Heart right ventricle (tissue), 16 donors: Measurements from ENCODE around the gene E2F4. TPM values are rescaled to one million over a fixed set of nuclear protein-coding genes. Genes with fewer than 3 reads are reported as not detected.

Source experiments
- ATAC-seq, 8 donors: fragments of 200-7000 bp; cut with Tn5 transposase; one replicate each; pipeline ENCODE4 v1.9.1; 2020; ENCODE audit warnings: mild to moderate bottlenecking in 8 of 8, moderate library complexity in 8 of 8, moderate number of reproducible peaks in 1 of 8
- DNase-seq, 2 donors: peaks; one replicate each; pipeline ENCODE4 v3.0.0-alpha.2; 2020
- H3K27ac ChIP-seq, 10 donors: fragments of 200-600 bp; sonication (generic) in 2 of 10; one replicate each; pipeline versions ENCODE4 v1.5.0 to v1.8.0; 2020 to 2022; ENCODE audit warnings: mild to moderate bottlenecking in 3 of 10
- H3K27me3 ChIP-seq, 7 donors: fragments of 200-600 bp; one replicate each; pipeline ENCODE4 v1.8.0; 2021 to 2022; ENCODE audit warnings: mild to moderate bottlenecking in 2 of 7
- H3K36me3 ChIP-seq, 9 donors: fragments of 200-600 bp; sonication (generic) in 1 of 9; one replicate each; pipeline versions ENCODE4 v1.5.0 to v1.8.0; 2020 to 2022; ENCODE audit warnings: mild to moderate bottlenecking in 2 of 9
- H3K4me1 ChIP-seq, 9 donors: fragments of 200-600 bp; sonication (generic) in 1 of 9; one replicate each; pipeline versions ENCODE4 v1.5.0 to v1.8.0; 2020 to 2022; ENCODE audit warnings: mild to moderate bottlenecking in 4 of 9
- H3K4me3 ChIP-seq, 10 donors: fragments of 200-600 bp; sonication (generic) in 2 of 10; one replicate each; pipeline versions ENCODE4 v1.5.0 to v1.8.0; 2020 to 2022; ENCODE audit warnings: mild to moderate bottlenecking in 7 of 10, moderate library complexity in 2 of 10
- H3K9me3 ChIP-seq, 11 donors: fragments of 200-600 bp in 10 of 11; sonication (generic) in 2 of 11; one replicate each; pipeline versions ENCODE4 v1.5.0 to v1.8.0; 2013 to 2022; ENCODE audit warnings: mild to moderate bottlenecking in 2 of 11, control low read depth in 1 of 11, moderate library complexity in 1 of 11
- WGBS, 2 donors: extraction: QIAGEN DNeasy Blood & Tissue Kit; methylation state at CpG; one replicate each; pipeline ENCODE4 v1.1.7; 2013; ENCODE audit warnings: inconsistent platforms in 1 of 2; 5-methylcytosine and 5-hydroxymethylcytosine counted together
- intact Hi-C, 10 donors: fragments of 100-400 bp; cut with DNase I; formaldehyde crosslinking; loops; one replicate each; pipeline versions ENCODE4 v1.11.1 to v1.14.2; 2022
- polyA plus RNA-seq, 2 donors: library from polyadenylated mRNA; stranded (reverse); fragments of 200-250 nt; gene quantifications; one replicate each; pipeline ENCODE4 v1.2.3, GENCODE V29; 2013
- total RNA-seq, 10 donors: library from RNA; stranded (reverse); fragmentation: NEBNext Ultra II Directional in 3 of 10; extraction: Animal tissue kit (Norgen Biotek cat#: 25700) in 3 of 10; gene quantifications; one replicate each; pipeline versions ENCODE4 v1.2.1 to v1.2.4, GENCODE V29; 2021 to 2023
- TF ChIP-seq, protein P1 (sequence below), 9 donors: fragments of 200-600 bp; sonication (generic) in 2 of 9; IDR thresholded peaks; one replicate each; pipeline versions ENCODE4 v1.5.0 to v1.8.0; 2021 to 2022; ENCODE audit warnings: antibody characterized with exemption in 9 of 9, mild to moderate bottlenecking in 5 of 9, moderate library complexity in 1 of 9
- donor health status: Arrhythmogenic right ventricular cardiomyopathy.
- donor health status: ischemic (EF 13 %, LVEDD 7.1; RV severe dilation, severe dysfunction).
- donor health status: healthy with polysubstance abuse.
- donor health status: DM: no; HTN: yes; CAD: no.
- donor health status: DM: no; HTN: no; CAD: no.
- donor health status: ischemic (EF 25% LVEDD 6.9; RV normal size, moderate dysfunction).
- donor health status: ischemic (EF 25% LVEDD 5.7; RV mildly dilated, moderate dysfunction).
- donor health status: healthy.
- donor health status: DM: yes; HTN: yes; CAD: no.
- donor health status: Ischemic cardiomyopathy.
- donor health status: ischemic (EF 35%, LVEDD 5.7; RV mildly dilated, moderate dysfunction).
- donor health status: nonischemic (EF 11% LVEDD 7.7; RV severe dilation, severe dysfunction).
- donor health status: DM: yes; HTN: yes; CAD: no.
- donor health status: PGD.
- donor health status: ischemic (EF 29% LVEDD 5.4; RV normal size, mild dysfunction).
- donor health status: nonischemic (EF 23%, LVEDD 6.1; RV moderate dilation, normal function).

E2F4 gene
- total and polyA plus RNA-seq, 12 donors, result 21.9 to 45.6 (median 29.8) TPM

DNA sequence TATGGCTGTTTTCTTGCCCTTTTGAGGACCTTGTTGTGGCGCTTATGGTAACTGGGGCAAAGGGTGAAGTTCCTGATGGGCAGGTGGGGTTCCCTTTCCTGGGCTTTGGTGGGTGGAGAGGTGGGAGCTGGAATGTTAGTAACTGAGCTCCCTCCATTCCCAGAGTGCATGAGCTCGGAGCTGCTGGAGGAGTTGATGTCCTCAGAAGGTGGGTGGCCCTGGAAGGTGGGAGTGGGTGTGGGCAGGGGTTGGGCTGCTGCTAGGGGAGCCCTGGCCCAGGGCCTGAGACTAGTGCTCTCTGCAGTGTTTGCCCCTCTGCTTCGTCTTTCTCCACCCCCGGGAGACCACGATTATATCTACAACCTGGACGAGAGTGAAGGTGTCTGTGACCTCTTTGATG lies 5.7 kb downstream of the E2F4 start:
- Histone ChIP-seq H3K27me3 (no peaks in the 10 kb centered on the region), H3K4me3 (no peak overlapping the region), H3K9me3 (no peaks in the 10 kb centered on the region), H3K36me3 (peaks cover 3 to 95% (median 49%) of the 10 kb centered on the region in 9 donors), H3K4me1 (peaks cover 10 to 51% (median 25%) of the 10 kb centered on the region in 9 donors), H3K27ac (no peak overlapping the region)
- DNase-seq (no peak), ATAC-seq (no peak)
- TF ChIP-seq, protein P1, sequence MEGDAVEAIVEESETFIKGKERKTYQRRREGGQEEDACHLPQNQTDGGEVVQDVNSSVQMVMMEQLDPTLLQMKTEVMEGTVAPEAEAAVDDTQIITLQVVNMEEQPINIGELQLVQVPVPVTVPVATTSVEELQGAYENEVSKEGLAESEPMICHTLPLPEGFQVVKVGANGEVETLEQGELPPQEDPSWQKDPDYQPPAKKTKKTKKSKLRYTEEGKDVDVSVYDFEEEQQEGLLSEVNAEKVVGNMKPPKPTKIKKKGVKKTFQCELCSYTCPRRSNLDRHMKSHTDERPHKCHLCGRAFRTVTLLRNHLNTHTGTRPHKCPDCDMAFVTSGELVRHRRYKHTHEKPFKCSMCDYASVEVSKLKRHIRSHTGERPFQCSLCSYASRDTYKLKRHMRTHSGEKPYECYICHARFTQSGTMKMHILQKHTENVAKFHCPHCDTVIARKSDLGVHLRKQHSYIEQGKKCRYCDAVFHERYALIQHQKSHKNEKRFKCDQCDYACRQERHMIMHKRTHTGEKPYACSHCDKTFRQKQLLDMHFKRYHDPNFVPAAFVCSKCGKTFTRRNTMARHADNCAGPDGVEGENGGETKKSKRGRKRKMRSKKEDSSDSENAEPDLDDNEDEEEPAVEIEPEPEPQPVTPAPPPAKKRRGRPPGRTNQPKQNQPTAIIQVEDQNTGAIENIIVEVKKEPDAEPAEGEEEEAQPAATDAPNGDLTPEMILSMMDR (IDR thresholded peaks at IDR 0.05), result no peak
- WGBS, 2 donors, result 62 to 64% methylated on average over 6 of the region's 6 CpGs
- intact Hi-C loops, result no loop called here

DNA sequence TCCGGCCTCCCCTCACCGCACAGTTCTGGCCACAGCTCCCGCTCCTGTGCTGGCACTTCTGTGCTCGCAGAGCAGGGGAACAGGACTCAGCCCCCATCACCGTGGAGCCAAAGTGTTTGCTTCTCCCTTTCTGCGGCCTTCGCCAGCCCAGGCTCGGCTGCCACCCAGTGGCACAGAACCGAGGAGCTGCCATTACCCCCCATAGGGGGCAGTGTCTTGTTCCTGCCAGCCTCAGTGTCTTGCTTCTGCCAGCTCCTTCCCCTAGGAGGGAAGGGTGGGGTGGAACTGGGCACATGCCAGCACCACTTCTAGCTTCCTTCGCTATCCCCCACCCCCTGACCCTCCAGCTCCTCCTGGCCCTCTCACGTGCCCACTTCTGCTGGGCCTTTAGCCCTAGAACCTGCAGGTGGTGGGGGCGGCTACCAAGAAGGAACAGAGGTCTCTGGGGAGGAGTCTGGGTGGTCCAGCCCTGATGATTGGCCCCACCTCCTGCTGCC lies 6.3 kb downstream of the E2F4 start:
- WGBS, 2 donors, result 61% methylated on average over 12 of the region's 12 CpGs
- H3K36me3 ChIP-seq, result peaks cover 3 to 97% (median 49%) of the 10 kb centered on the region in 9 donors
- H3K9me3 ChIP-seq, result no peaks in the 10 kb centered on the region
- DNase-seq (no peak), ATAC-seq (peak; percentile 24 to 60 (median 44))
- no peaks in the 10 kb centered on the region for H3K27me3 ChIP-seq
- TF ChIP-seq, protein P1 (IDR thresholded peaks at IDR 0.05), result peak; percentile 17 to 75 (median 61)
- no peak overlapping the region for H3K4me3 ChIP-seq
- intact Hi-C loops, result no loop called here
- H3K27ac ChIP-seq, result no peak overlapping the region
- peaks cover 4 to 45% (median 19%) of the 10 kb centered on the region in 9 donors for H3K4me1 ChIP-seq

DNA sequence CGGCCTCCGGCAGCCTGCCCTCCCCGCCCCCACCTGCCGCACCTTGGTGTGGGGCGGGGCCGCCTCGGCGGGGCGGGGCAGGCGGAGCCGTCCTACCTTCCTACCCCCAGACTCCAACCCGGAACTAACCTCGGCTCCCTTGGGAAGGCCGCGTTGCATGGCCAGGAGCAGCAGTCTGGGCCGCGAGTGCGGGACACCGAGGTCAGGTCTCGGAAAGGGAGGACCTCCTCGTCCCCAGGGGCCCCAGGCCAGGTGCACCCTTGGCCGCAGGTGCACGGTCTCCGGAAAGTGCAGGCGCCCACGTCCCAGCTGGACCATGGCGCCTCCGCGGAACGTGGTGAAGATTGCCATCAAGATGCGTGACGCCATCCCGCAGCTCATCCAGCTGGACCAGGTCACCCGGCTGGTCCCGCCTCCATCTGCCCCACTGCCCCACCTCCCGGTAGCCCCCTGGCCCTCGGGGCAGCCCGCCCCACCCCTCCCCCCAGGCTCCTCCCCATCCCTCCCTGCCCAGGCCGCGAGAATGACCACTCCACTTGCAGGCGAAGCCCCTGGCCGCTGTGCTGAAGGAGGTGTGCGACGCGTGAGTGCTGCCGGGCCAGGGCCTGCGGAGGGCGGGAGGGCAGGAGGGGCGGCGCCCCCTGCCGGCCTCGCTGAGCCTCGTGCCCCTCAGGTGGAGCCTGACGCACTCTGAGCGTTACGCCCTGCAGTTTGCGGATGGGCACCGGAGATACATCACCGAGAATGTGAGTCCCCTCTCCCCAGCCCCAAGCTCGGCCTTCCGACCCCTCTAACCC lies 7.3 kb downstream of the E2F4 start, which contains the start of gene ELMO3:
Gene ELMO3 (plus strand): TSS at position 121 of the 797 bp plus-strand sequence. CDS start 196 bp downstream, at position 317.
- no peak within 1 kb of the TSS for H3K4me3 ChIP-seq
- H3K9me3 ChIP-seq, result no peaks in the 10 kb centered on the region
- TF ChIP-seq, protein P1 (IDR thresholded peaks at IDR 0.05), result peak in 8 of 9 donors; percentile 14 to 48 (median 30)
- peaks cover 3 to 97% (median 43%) of the 10 kb centered on the region in 9 donors for H3K36me3 ChIP-seq
- H3K27me3 ChIP-seq, result no peaks in the 10 kb centered on the region
- DNase-seq, result no peak
- H3K27ac ChIP-seq, result no peak within 1 kb of the TSS
- intact Hi-C loops, result no loop called here
- H3K4me1 ChIP-seq, result peaks cover 0 to 36% (median 11%) of the 10 kb centered on the region in 9 donors
- WGBS, 2 donors, result 50 to 59% methylated on average over 58 to 61 of the region's 61 CpGs
- peak in 7 of 8 donors; percentile 5 to 21 (median 12) for ATAC-seq

DNA sequence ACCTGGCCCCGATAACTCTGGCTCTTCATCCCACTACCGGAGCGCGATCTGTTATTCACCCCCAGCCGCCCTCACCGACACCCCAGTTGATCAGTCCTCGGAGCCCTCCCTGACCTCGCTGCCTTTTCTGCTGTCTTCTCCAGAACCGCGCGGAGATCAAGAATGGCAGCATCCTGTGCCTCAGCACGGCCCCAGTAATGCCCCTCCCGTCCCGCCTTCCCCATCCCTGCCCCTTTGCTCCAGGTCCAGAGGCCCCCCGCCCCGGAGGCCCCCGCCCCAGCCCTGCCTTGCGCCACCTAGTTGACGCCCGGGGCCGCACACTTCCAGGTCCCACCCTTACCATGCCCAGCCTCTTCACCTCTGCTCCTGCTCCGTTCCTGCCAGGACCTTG lies 7.8 kb downstream of the E2F4 start:
- WGBS, 2 donors, result 43 to 50% methylated on average over 22 of the region's 22 CpGs
- Histone ChIP-seq H3K4me3 (no peak overlapping the region), H3K27me3 (no peaks in the 10 kb centered on the region), H3K27ac (no peak overlapping the region), H3K9me3 (no peaks in the 10 kb centered on the region), H3K4me1 (peaks cover 0 to 30% (median 11%) of the 10 kb centered on the region in 9 donors), H3K36me3 (peaks cover 3 to 93% (median 37%) of the 10 kb centered on the region in 9 donors)
- TF ChIP-seq, protein P1 (IDR thresholded peaks at IDR 0.05), result peak in 1 of 9 donors; percentile 18
- ATAC-seq, result peak in 3 of 8 donors; percentile 4 to 15 (median 7)
- no peak for DNase-seq
- intact Hi-C loops, result no loop called here
